Prostate gland (tissue), 2 donors: ENCODE data around the gene XAB2.

Experiments used
- CTCF ChIP-seq, 4 experiments: fragments of 200-600 bp in 2 of 4; fragments of 450-650 bp in 2 of 4; sonication (generic) in 2 of 4; IDR thresholded peaks; 1 replicate in 3 of 4; 2 replicates in 1 of 4; pipeline ENCODE4 v1.5.1; 2016 to 2019; ENCODE audit warnings: antibody characterized with exemption in 4 of 4, mild to moderate bottlenecking in 2 of 4, moderate library complexity in 2 of 4
- POLR2A ChIP-seq: fragments of 450-650 bp; IDR thresholded peaks from one replicate; pipeline ENCODE4 v1.6.1; 2016; ENCODE audit warnings: antibody characterized with exemption, mild to moderate bottlenecking
- POLR2AphosphoS5 ChIP-seq: sonication (generic); formaldehyde crosslinking; IDR thresholded peaks from one replicate; pipeline ENCODE4 v1.6.1; 2017; ENCODE audit warnings: antibody characterized with exemption

GRCh38 chr19:7600721-7601120 is 28.6 kb downstream of the XAB2 start:
- TF ChIP-seq POLR2A (no peak), CTCF (IDR thresholded peaks at IDR 0.05) (no peak), POLR2AphosphoS5 (no peak)
